Body of pancreas (tissue), 4 donors: ENCODE measurements around the gene TMEM170B.

ENCODE experiments used
- CTCF ChIP-seq, 7 experiments: fragments of 450-650 bp in 4 of 7; fragments of 200-600 bp in 3 of 7; sonication (generic) in 3 of 7; IDR thresholded peaks; one replicate each; pipeline ENCODE4 v1.5.1; 2016 to 2019; ENCODE audit warnings: antibody characterized with exemption in 7 of 7
- POLR2A ChIP-seq, 3 donors: fragments of 450-650 bp; IDR thresholded peaks; one replicate each; pipeline ENCODE4 v1.6.1; 2016; ENCODE audit warnings: antibody characterized with exemption in 3 of 3, mild to moderate bottlenecking in 2 of 3

- TF ChIP-seq CTCF (IDR thresholded peaks at IDR 0.05) (no peak), POLR2A (IDR thresholded peaks at IDR 0.05) (no peak)
These were observed 88.8 kb downstream of the TMEM170B start for GRCh38 chr6:11626356-11626755.
